GM21528 (cell line): ENCODE data around the gene QSOX2.

Experiments
- ATAC-seq: cut with Tn5 transposase; IDR thresholded peaks from one replicate; pipeline ENCODE4 v1.9.1; 2021; ENCODE audit warnings: mild to moderate bottlenecking, moderate library complexity; ENCODE audit not compliant: unreplicated experiment, low FRiP score

QSOX2 gene

GRCh38 chr9:136245219-136246150, at the start of gene QSOX2:
Gene QSOX2 (minus strand): TSS chr9:136245812. CDS start chr9:136245803, 9 bp downstream.
- ATAC-seq = peak; percentile 54

GRCh38 chr9:136295055-136295454, 49.4 kb upstream of the QSOX2 start:
- no peak for ATAC-seq

- ATAC-seq = no peak
These were observed 48.8 kb upstream of the QSOX2 start for GRCh38 chr9:136294437-136294836.

- ATAC-seq = no peak
These were observed 48.0 kb upstream of the QSOX2 start for GRCh38 chr9:136293476-136294077.

- no peak for ATAC-seq
These were observed 47.2 kb upstream of the QSOX2 start for GRCh38 chr9:136292591-136293448.

- ATAC-seq = no peak
These were observed 46.5 kb upstream of the QSOX2 start for GRCh38 chr9:136292026-136292538.

- ATAC-seq = no peak
These were observed 45.9 kb upstream of the QSOX2 start for GRCh38 chr9:136291306-136292025.

- ATAC-seq = no peak
These were observed 44.9 kb upstream of the QSOX2 start for GRCh38 chr9:136290508-136291000.

GRCh38 chr9:136289651-136290507, 44.3 kb upstream of the QSOX2 start:
- ATAC-seq = no peak

GRCh38 chr9:136287960-136288753, 42.5 kb upstream of the QSOX2 start:
- ATAC-seq = no peak

- ATAC-seq = no peak
These were observed 41.4 kb upstream of the QSOX2 start for GRCh38 chr9:136286987-136287379.

GRCh38 chr9:136286359-136286986, 40.9 kb upstream of the QSOX2 start:
- ATAC-seq = no peak

GRCh38 chr9:136285501-136286358, 40.1 kb upstream of the QSOX2 start:
- no peak for ATAC-seq

GRCh38 chr9:136284951-136285350, 39.3 kb upstream of the QSOX2 start:
- no peak for ATAC-seq

GRCh38 chr9:136284311-136284710, 38.7 kb upstream of the QSOX2 start:
- no peak for ATAC-seq

GRCh38 chr9:136283291-136284235, 38.0 kb upstream of the QSOX2 start:
- no peak for ATAC-seq
